Endothelial cell of umbilical vein (primary cell): ENCODE data around the gene CLIC6.

Experiments used
- CTCF ChIP-seq, 2 donors: IDR thresholded peaks; 1 replicate in 1 of 2; 2 replicates in 1 of 2; pipeline ENCODE4 v1.5.1; 2011; ENCODE audit warnings: low read length in 2 of 2, mild to moderate bottlenecking in 2 of 2, moderate library complexity in 2 of 2, control low read depth in 1 of 2, inconsistent platforms in 1 of 2, low read depth in 1 of 2; ENCODE audit not compliant: insufficient read depth in 1 of 2; ENCODE audit errors: extremely low read depth in 1 of 2
- EZH2 ChIP-seq: IDR thresholded peaks from 2 replicates; pipeline ENCODE4 v1.6.1; 2012; ENCODE audit warnings: borderline replicate concordance, low read depth, mild to moderate bottlenecking, moderate library complexity, low read length, inconsistent platforms; ENCODE audit not compliant: severe bottlenecking
- FOS ChIP-seq: IDR thresholded peaks from 2 replicates; pipeline ENCODE4 v1.6.1; 2011; ENCODE audit warnings: mild to moderate bottlenecking, low read length, moderate library complexity, borderline replicate concordance; ENCODE audit not compliant: insufficient read depth
- GATA2 ChIP-seq: IDR thresholded peaks from 2 replicates; pipeline ENCODE4 v1.7.0; 2011; ENCODE audit warnings: low read depth, mild to moderate bottlenecking, moderate library complexity, mixed read lengths, low read length; ENCODE audit not compliant: insufficient read length, insufficient read depth
- JUN ChIP-seq: IDR thresholded peaks from 2 replicates; pipeline ENCODE4 v1.6.1; 2011; ENCODE audit warnings: borderline replicate concordance, low read depth; ENCODE audit not compliant: insufficient read length, insufficient read depth
- MAX ChIP-seq: IDR thresholded peaks from 2 replicates; pipeline ENCODE4 v1.6.1; 2011; ENCODE audit not compliant: insufficient read depth, insufficient read length
- POLR2A ChIP-seq: IDR thresholded peaks from 2 replicates; pipeline ENCODE4 v1.6.1; 2012; ENCODE audit warnings: low read depth, mild to moderate bottlenecking, control low read depth, low read length
- POLR2AphosphoS5 ChIP-seq: IDR thresholded peaks from 2 replicates; pipeline ENCODE4 v1.6.1; 2012; ENCODE audit warnings: low read depth, mild to moderate bottlenecking, control low read depth, low read length, moderate library complexity; ENCODE audit not compliant: insufficient read depth

- TF ChIP-seq CTCF (IDR thresholded peaks at IDR 0.05; ENCODE audit: extremely low read depth in 1 of 2, insufficient read depth in 1 of 2, low read depth in 1 of 2, low read length in 2 of 2): no peak
- TF ChIP-seq EZH2: no peak
- TF ChIP-seq FOS: no peak
- TF ChIP-seq POLR2AphosphoS5: no peak
- no peak for TF ChIP-seq POLR2A
- TF ChIP-seq JUN: no peak
- no peak for TF ChIP-seq MAX
- TF ChIP-seq GATA2: no peak
Observed at GRCh38 chr21:34726627-34727337, 58.0 kb downstream of the CLIC6 start.
